AG08396 (cell line): Measurements from ENCODE around the gene BRINP3.
"Not testable (repeated sequence)": the region's sequence is repeated elsewhere in the genome, so short reads cannot be mapped to it uniquely, and the experiment has no call there.

Source experiments
- DNase-seq: peaks from one replicate; pipeline ENCODE4 v3.0.0; 2012; ENCODE audit warnings: low spot score, mixed read lengths

The BRINP3 gene

GRCh38 chr1:190477762-190478148 is at the start of gene BRINP3:
BRINP3 (minus strand) TSS chr1:190477864.
- no peak for DNase-seq

GRCh38 chr1:190511554-190511953 is 33.9 kb upstream of the BRINP3 start:
- DNase-seq: no peak

GRCh38 chr1:190507357-190507756 is 29.7 kb upstream of the BRINP3 start:
- DNase-seq: no peak

GRCh38 chr1:190504539-190504938 is 26.9 kb upstream of the BRINP3 start:
- DNase-seq: not testable (repeated sequence)

- no peak for DNase-seq
Measured at GRCh38 chr1:190497565-190497964, 19.9 kb upstream of the BRINP3 start.

GRCh38 chr1:190494451-190494850 is 16.8 kb upstream of the BRINP3 start:
- no peak for DNase-seq

GRCh38 chr1:190491404-190491803 is 13.7 kb upstream of the BRINP3 start:
- DNase-seq: no peak

- no peak for DNase-seq
Measured at GRCh38 chr1:190484045-190484444, 6.4 kb upstream of the BRINP3 start.

GRCh38 chr1:190480231-190480630 is 2.6 kb upstream of the BRINP3 start:
- DNase-seq: no peak

GRCh38 chr1:190479516-190479915 is 1.9 kb upstream of the BRINP3 start:
- DNase-seq: no peak

GRCh38 chr1:190479050-190479397 is 1.4 kb upstream of the BRINP3 start:
- no peak for DNase-seq

GRCh38 chr1:190478149-190479049 is 735 bp upstream of the BRINP3 start:
- DNase-seq: no peak

- DNase-seq: no peak
Measured at GRCh38 chr1:190476806-190477205, 858 bp downstream of the BRINP3 start.

GRCh38 chr1:190476321-190476720 is 1.3 kb downstream of the BRINP3 start:
- DNase-seq: no peak

GRCh38 chr1:190475421-190476141 is 2.1 kb downstream of the BRINP3 start:
- DNase-seq: no peak

GRCh38 chr1:190474650-190475211 is 2.9 kb downstream of the BRINP3 start:
- DNase-seq: no peak

- no peak for DNase-seq
Measured at GRCh38 chr1:190474010-190474409, 3.7 kb downstream of the BRINP3 start.

- no peak for DNase-seq
Measured at GRCh38 chr1:190472494-190472893, 5.2 kb downstream of the BRINP3 start.

- DNase-seq: no peak
Measured at GRCh38 chr1:190472042-190472441, 5.6 kb downstream of the BRINP3 start.

- no peak for DNase-seq
Measured at GRCh38 chr1:190464690-190465089, 13.0 kb downstream of the BRINP3 start.

- DNase-seq: no peak
Measured at GRCh38 chr1:190456129-190456528, 21.5 kb downstream of the BRINP3 start.

GRCh38 chr1:190455631-190456030 is 22.0 kb downstream of the BRINP3 start:
- no peak for DNase-seq

- DNase-seq: no peak
Measured at GRCh38 chr1:190453550-190453949, 24.1 kb downstream of the BRINP3 start.
